Trophoblast cell (in vitro differentiated cells and primary cell): ENCODE measurements around the gene PDE4D.

Experiments used
- DNase-seq, 2 donors: peaks; one replicate each; pipeline ENCODE4 v3.0.0-alpha.2; 2016
- H2AFZ ChIP-seq: 2 replicates; pipeline ENCODE4 v1.6.1; 2013; ENCODE audit warnings: low read length, moderate library complexity, mild to moderate bottlenecking; ENCODE audit not compliant: insufficient read depth, poor library complexity
- H2AK5ac ChIP-seq: 2 replicates; pipeline ENCODE4 v1.6.1; 2013; ENCODE audit warnings: mild to moderate bottlenecking, low read length
- H2BK120ac ChIP-seq: 2 replicates; pipeline ENCODE4 v1.6.1; 2013; ENCODE audit warnings: low read length, mild to moderate bottlenecking, moderate library complexity; ENCODE audit not compliant: insufficient read depth, poor library complexity
- H2BK12ac ChIP-seq: 2 replicates; pipeline ENCODE4 v1.6.1; 2013; ENCODE audit warnings: mild to moderate bottlenecking, low read length, moderate library complexity
- H2BK5ac ChIP-seq: 2 replicates; pipeline ENCODE4 v1.6.1; 2013; ENCODE audit warnings: low read length, low read depth, moderate library complexity, mild to moderate bottlenecking; ENCODE audit not compliant: poor library complexity
- H3K14ac ChIP-seq: 2 replicates; pipeline ENCODE4 v1.6.1; 2013; ENCODE audit warnings: mild to moderate bottlenecking, low read length
- H3K18ac ChIP-seq: 2 replicates; pipeline ENCODE4 v1.6.1; 2013; ENCODE audit warnings: mild to moderate bottlenecking, low read length
- H3K23ac ChIP-seq: 2 replicates; pipeline ENCODE4 v1.6.1; 2013; ENCODE audit warnings: low read length
- H3K27ac ChIP-seq: 2 replicates; pipeline ENCODE4 v1.5.1; 2013; ENCODE audit warnings: low read depth, mild to moderate bottlenecking, inconsistent platforms, low read length, moderate library complexity
- H3K27me3 ChIP-seq: 2 replicates; pipeline ENCODE4 v1.6.1; 2013; ENCODE audit warnings: inconsistent platforms, mild to moderate bottlenecking, low read length, moderate library complexity; ENCODE audit not compliant: insufficient read depth
- H3K36me3 ChIP-seq, 2 experiments: 1 replicate in 1 of 2; 2 replicates in 1 of 2; pipeline ENCODE4 v1.6.1; 2013; ENCODE audit warnings: low read length in 2 of 2, mild to moderate bottlenecking in 2 of 2, moderate library complexity in 1 of 2; ENCODE audit not compliant: insufficient read depth in 2 of 2, control insufficient read depth in 1 of 2
- H3K4ac ChIP-seq: 2 replicates; pipeline ENCODE4 v1.6.1; 2013; ENCODE audit warnings: low read depth, mild to moderate bottlenecking, low read length, moderate library complexity
- H3K4me1 ChIP-seq, 2 experiments: 1 replicate in 1 of 2; 2 replicates in 1 of 2; pipeline ENCODE4 v1.6.1; 2013; ENCODE audit warnings: low read length in 2 of 2, mild to moderate bottlenecking in 2 of 2, moderate library complexity in 1 of 2; ENCODE audit not compliant: insufficient read depth in 2 of 2, control insufficient read depth in 1 of 2
- H3K4me2 ChIP-seq: 2 replicates; pipeline ENCODE4 v1.6.1; 2013; ENCODE audit warnings: inconsistent platforms, mild to moderate bottlenecking, low read length, moderate library complexity
- H3K4me3 ChIP-seq: 2 replicates; pipeline ENCODE4 v1.5.1; 2013; ENCODE audit warnings: mild to moderate bottlenecking, low read depth, low read length, inconsistent platforms
- H3K79me1 ChIP-seq: one replicate; pipeline ENCODE4 v1.6.1; 2013; ENCODE audit warnings: low read length
- H3K79me2 ChIP-seq: 2 replicates; pipeline ENCODE4 v1.6.1; 2013; ENCODE audit warnings: low read length, mild to moderate bottlenecking; ENCODE audit not compliant: control insufficient read depth, insufficient read depth, poor library complexity
- H3K9ac ChIP-seq: 2 replicates; pipeline ENCODE4 v1.6.1; 2013; ENCODE audit warnings: mild to moderate bottlenecking, low read length
- H3K9me3 ChIP-seq: 2 replicates; pipeline ENCODE4 v1.6.1; 2013; ENCODE audit warnings: low read depth, mild to moderate bottlenecking, control low read depth, inconsistent platforms, low read length; ENCODE audit not compliant: insufficient read depth
- H4K12ac ChIP-seq: 2 replicates; pipeline ENCODE4 v1.6.1; 2013; ENCODE audit warnings: low read depth, mild to moderate bottlenecking, low read length, moderate library complexity
- H4K8ac ChIP-seq: 2 replicates; pipeline ENCODE4 v1.6.1; 2013; ENCODE audit warnings: low read depth, mild to moderate bottlenecking, low read length, moderate library complexity
- H4K91ac ChIP-seq: one replicate; pipeline ENCODE4 v1.6.1; 2013; ENCODE audit warnings: low read depth, mild to moderate bottlenecking, low read length, moderate library complexity
- WGBS: extraction: QIAGEN DNeasy Blood & Tissue Kit; methylation state at CpG from one replicate; pipeline ENCODE4 v1.1.7; 2013; ENCODE audit warnings: missing lambda C conversion rate; ENCODE audit not compliant: insufficient read length, insufficient coverage; ENCODE audit errors: extremely low coverage; 5-methylcytosine and 5-hydroxymethylcytosine counted together

The PDE4D gene

DNA sequence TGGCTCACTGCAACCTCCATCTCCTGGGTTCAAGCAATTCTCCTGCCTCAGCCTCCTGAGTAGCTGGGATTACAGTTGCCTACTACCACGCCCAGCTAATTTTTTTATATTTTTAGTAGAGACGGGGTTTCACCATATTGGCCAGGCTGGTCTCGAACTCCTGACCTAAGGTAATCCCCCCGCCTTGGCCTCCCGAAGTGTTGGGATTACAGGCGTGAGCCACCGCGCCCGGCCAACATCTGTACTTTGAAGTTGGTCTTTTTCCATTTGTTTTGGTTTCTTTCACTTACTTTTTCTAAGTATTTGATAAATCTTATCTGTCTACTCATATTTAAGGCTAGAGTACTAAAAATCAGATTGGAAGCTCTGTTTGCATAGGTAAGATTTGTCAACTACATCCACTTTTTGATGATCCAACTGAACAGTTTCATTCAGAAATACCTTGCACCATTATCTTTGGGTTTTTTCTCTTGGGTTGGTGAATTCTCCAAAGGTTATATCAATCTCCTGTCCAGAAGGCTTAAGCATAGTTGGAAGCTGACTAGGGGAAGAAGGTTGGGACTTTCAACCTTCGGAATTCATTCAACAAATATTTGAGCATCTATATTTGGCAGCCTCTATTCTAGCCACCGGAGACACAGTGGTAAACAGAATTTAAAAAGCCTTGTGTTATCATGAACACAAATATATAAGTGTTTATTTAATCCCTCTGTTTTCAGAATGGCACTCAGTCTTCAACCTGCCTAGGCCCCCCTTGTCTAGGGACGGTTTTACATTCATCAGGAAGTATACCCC lies 821.6 kb downstream of the PDE4D start:
- Histone ChIP-seq H3K4me2 (no peak overlapping the region), H3K36me3 (no peaks in the 10 kb centered on the region), H3K9ac (no peak overlapping the region), H2BK5ac (no peak overlapping the region), H3K27ac (no peak overlapping the region), H4K91ac (no peak overlapping the region), H2AK5ac (no peak overlapping the region), H3K4ac (no peak overlapping the region), H3K4me1 (no peaks in the 10 kb centered on the region), H2BK12ac (no peak overlapping the region), H3K79me1 (no peaks in the 10 kb centered on the region), H2BK120ac (no peak overlapping the region), H2AFZ (no peak overlapping the region), H4K8ac (no peak overlapping the region), H3K14ac (no peak overlapping the region), H3K79me2 (no peaks in the 10 kb centered on the region), H3K9me3 (no peaks in the 10 kb centered on the region), H3K27me3 (no peaks in the 10 kb centered on the region), H3K18ac (no peak overlapping the region), H3K4me3 (no peak overlapping the region), H4K12ac (no peak overlapping the region), H3K23ac (no peak overlapping the region)
- DNase-seq: no peak
- no CpG with 5 or more reads among the region's 12 CpGs for WGBS

DNA sequence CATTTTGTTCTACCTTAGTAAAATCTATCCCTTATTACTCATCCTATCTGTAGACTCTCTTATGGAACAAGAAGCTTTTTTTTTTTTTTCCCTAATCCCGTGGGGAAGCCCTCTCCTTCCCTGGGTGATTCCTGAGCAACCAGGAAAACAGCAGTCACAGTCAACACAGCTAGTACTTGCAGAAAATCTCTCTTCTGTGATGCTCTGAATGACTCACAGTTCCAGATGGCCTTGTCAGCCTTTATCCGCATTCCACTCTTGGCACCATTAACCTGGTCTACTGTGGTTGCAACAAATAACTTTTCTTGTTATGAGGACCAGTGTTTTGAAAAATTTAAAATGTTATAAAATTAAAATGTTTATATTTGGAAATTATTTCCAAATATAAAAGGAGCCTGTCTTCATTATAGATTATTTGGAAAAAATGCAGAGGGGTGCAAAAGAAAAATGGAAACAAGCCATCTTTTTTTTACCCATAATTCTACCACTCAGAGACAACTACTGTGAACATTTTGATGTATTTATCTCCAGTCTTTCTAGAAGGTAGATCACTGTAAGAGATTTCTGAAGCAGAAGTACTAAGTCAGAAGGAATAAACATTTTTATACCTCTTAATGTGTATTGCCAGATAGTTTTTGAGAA lies 824.0 kb downstream of the PDE4D start:
- Histone ChIP-seq H4K91ac (no peak overlapping the region), H3K79me2 (no peaks in the 10 kb centered on the region), H3K4me3 (no peak overlapping the region), H2AK5ac (no peak overlapping the region), H3K4me1 (no peaks in the 10 kb centered on the region), H3K14ac (no peak overlapping the region), H3K4ac (no peak overlapping the region), H3K36me3 (no peaks in the 10 kb centered on the region), H4K12ac (no peak overlapping the region), H3K18ac (no peak overlapping the region), H3K9ac (no peak overlapping the region), H2BK120ac (no peak overlapping the region), H3K4me2 (no peak overlapping the region), H3K9me3 (no peaks in the 10 kb centered on the region), H2BK12ac (no peak overlapping the region), H2AFZ (no peak overlapping the region), H3K27ac (no peak overlapping the region), H3K79me1 (no peaks in the 10 kb centered on the region), H3K23ac (no peak overlapping the region), H4K8ac (no peak overlapping the region), H2BK5ac (no peak overlapping the region), H3K27me3 (no peaks in the 10 kb centered on the region)
- no CpG with 5 or more reads among the region's 2 CpGs for WGBS
- peak in 1 of 2 donors; percentile 53 for DNase-seq

DNA sequence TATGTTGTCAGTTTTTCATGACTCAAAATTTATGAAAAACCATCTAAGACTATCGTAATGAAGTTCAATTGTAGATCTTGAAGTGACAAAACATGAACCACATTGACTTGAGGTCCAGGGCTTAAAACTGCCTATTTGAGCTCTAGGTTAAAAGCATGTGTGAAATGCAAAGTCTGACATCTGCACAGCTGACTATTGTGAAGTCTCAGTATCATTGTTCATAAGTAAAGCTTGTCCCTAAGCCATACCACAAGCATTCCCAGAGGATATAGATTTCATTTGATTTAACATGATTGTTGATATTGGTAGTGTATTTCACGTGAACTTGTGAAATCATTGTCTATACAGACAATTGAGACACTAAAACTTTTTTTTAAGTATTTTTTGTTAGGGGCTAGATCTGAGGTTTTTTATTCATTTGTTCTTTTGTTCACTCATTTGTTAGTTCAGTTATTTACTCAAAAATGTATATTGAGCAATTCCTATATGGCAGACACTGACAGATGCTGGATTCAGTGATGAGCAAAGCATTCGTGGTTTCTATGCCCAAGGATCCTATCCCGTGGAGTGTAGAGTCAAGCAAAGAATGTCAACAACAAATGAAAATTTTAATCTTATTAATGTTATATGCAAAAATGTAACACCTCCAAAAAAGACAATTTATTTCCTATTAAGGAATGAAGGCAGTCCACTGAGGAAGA lies 825.4 kb downstream of the PDE4D start:
- no peak overlapping the region for H3K14ac ChIP-seq
- H3K4me1 ChIP-seq: no peaks in the 10 kb centered on the region
- no peak overlapping the region for H3K27ac ChIP-seq
- H3K36me3 ChIP-seq: no peaks in the 10 kb centered on the region
- no peak overlapping the region for H4K91ac ChIP-seq
- no peak for DNase-seq
- no peak overlapping the region for H3K9ac ChIP-seq
- H3K79me1 ChIP-seq: no peaks in the 10 kb centered on the region
- no peak overlapping the region for H3K4me2 ChIP-seq
- no peaks in the 10 kb centered on the region for H3K9me3 ChIP-seq
- H2AFZ ChIP-seq: no peak overlapping the region
- no peaks in the 10 kb centered on the region for H3K27me3 ChIP-seq
- no peak overlapping the region for H2BK120ac ChIP-seq
- no CpG with 5 or more reads among the region's 4 CpGs for WGBS
- no peak overlapping the region for H3K4me3 ChIP-seq
- no peaks in the 10 kb centered on the region for H3K79me2 ChIP-seq
- H2AK5ac ChIP-seq: no peak overlapping the region
- H2BK12ac ChIP-seq: no peak overlapping the region
- H4K8ac ChIP-seq: no peak overlapping the region
- H3K23ac ChIP-seq: no peak overlapping the region
- H3K4ac ChIP-seq: no peak overlapping the region
- no peak overlapping the region for H3K18ac ChIP-seq
- H2BK5ac ChIP-seq: no peak overlapping the region
- no peak overlapping the region for H4K12ac ChIP-seq

DNA sequence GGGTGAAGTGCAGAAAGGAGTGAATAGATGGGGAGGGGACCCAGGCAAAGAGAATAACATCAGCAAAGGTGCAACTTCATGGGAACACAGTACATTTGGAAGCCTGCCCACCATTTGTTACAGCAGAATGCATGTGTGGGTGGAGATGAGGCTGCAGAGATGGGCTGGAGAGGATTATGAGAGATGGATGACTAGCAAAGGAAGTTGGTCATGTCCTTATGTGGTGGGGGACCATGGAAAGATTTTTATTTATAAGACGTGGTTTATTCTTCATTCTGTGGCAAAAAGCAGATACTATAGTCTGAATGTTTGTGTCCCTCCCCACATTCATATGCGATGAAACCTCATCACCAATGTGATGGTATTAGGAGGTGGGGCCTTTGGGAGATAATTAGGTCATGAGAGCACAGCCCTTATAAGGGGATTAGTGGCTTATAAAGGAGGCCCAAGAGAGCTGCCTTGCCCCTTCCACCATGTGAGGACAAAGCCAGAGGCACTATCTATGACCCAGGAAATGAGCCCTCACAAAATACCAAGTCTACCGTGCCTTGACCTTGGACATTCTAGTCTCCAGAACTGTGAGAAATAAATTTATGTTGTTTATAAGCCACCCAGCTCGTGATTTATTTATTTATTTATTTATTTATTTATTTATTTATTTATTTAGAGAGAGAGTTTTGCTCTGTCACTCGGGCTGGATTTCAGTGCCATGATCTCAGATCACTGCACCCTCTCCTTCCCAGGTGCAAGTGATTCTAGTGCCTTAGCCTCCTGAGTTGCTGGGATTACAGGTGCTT lies 827.0 kb downstream of the PDE4D start:
- Histone ChIP-seq H3K14ac (no peak overlapping the region), H3K79me1 (no peaks in the 10 kb centered on the region), H4K91ac (no peak overlapping the region), H3K27ac (no peak overlapping the region), H3K18ac (no peak overlapping the region), H3K23ac (no peak overlapping the region), H2BK12ac (no peak overlapping the region), H3K27me3 (no peaks in the 10 kb centered on the region), H3K79me2 (no peaks in the 10 kb centered on the region), H2BK5ac (no peak overlapping the region), H2AK5ac (no peak overlapping the region), H2AFZ (no peak overlapping the region), H3K4me3 (no peak overlapping the region), H4K8ac (no peak overlapping the region), H3K4me1 (no peaks in the 10 kb centered on the region), H2BK120ac (no peak overlapping the region), H4K12ac (no peak overlapping the region), H3K4ac (no peak overlapping the region), H3K4me2 (no peak overlapping the region), H3K9me3 (no peaks in the 10 kb centered on the region), H3K9ac (no peak overlapping the region), H3K36me3 (no peaks in the 10 kb centered on the region)
- no peak for DNase-seq
- no CpG with 5 or more reads among the region's 5 CpGs for WGBS
